Activated T-helper 1 cell treated with anti-CD3 and anti-CD28 coated beads, Interleukin-2, amount 50 U/mL, for 16 hours (primary cell): Measurements from ENCODE around the gene SYNE1.
"Not testable (repeated sequence)": the region's sequence is repeated elsewhere in the genome, so short reads cannot be mapped to it uniquely, and the experiment has no call there.

Experiments
- DNase-seq, 2 donors: peaks; one replicate each; pipeline ENCODE4 v3.0.0-alpha.2; 2020; ENCODE audit warnings: low read depth in 1 of 2, low spot score in 1 of 2

Gene SYNE1

DNA sequence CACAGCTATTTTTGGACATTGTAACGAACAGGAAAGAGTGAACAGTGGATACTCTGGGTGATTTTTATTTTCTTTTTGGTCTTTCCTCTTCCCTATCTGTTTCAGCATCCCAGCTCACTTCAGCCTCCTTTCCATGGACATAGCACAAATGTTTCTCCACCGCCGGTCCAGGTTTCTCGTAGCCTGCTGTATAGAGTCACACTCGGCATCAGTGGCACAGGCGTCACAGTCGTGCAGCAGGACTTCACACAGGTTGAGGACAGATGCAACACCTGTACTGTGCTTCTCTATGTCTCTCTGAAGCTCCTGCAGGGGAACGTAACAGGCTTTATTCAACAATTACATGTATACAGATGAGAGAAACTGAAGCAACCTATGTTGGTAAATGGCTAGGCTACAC lies 481.4 kb downstream of the SYNE1 start:
- no peak for DNase-seq

DNA sequence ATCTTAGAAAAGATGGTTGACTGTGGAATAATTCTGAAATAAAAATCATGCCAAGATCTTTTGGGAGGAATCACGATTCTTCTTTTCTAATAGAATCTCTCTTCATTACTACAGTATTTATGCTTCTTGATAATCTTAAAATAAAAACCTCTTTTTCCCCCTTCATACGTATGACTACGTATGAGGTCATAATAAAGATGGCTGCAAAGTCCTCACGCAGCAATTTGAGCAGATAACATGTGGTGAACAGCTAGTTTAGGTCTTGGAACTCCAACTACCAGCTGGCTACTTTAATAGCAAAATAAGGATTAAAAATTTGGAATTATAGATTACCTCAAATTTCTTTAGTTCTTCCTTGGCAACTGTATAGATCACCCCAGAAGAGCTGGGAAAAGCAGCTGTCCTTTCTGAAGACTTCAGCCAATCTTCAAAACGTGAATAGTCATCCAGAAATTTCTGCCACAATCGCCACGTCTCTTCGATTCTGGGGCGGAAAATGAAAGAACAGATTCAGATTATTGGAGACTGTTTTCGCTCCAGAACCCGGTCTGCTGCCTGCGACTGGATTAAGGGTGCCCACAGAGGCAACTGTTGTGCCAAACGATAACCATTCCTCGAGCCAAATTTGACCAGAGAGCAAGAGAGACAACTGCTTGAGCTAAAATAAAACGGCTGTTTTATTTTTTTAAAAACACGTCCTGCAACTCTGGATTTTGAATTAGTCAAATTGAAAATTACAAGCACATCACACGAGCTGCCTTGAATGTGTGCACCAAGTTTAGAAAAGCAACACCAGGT lies 482.4 kb downstream of the SYNE1 start:
- DNase-seq = no peak

DNA sequence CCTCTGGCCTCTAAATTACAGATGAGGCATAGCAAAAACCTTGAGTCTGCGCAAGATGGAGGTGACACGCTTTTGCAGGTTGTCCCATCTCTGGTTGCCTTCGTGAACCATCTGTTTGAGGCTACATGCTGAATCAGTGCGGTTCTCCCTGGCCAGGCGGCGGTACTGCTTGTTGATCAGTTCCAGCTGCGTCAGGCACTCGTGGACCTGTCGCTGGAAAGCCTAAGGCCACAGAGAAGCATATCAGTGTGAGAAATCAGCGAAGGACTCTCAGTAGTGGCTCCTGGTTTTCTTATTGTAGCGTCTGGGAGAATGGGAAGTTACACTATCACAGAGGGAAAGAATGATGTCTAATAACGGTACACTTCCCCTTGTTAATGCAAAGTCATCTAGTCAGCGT lies 485.2 kb downstream of the SYNE1 start:
- DNase-seq = no peak

DNA sequence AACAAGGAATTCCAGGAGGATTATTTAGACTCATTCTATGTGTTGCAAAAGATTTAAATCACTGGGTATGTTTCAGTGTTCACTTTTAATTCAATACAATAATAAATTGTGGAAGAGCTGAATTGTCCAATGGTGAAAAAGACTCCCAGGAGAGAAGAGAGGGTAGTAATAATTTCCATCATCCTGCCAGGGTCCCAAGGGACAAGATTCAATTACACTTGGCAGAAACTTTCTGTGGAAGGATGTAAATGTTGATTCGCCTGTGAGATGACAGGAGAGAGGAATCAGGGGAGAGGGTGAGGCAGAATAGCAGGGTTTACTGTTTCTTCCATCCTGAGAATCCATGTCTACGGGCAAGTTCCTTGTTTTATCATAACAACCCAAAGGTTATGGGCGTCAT lies 487.0 kb downstream of the SYNE1 start:
- no peak for DNase-seq

DNA sequence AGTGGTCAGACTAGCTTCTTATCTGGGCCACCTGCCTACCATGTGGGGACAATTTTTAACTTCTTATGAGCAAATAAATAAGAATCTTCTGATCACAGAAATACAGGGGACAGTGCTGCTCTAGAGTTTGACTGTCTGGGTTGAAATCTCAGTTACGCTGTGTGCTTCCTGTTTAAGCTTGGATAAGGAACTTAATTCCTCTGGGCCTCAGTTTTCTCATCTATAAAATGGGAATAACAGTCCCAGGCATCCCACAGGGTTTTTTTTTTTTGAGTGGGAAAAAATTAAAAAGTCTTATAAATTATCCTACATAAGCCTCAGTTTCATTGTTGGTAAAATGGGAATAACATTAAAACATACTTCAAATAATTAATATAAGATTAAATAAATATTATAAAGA lies 488.8 kb downstream of the SYNE1 start:
- DNase-seq = no peak

DNA sequence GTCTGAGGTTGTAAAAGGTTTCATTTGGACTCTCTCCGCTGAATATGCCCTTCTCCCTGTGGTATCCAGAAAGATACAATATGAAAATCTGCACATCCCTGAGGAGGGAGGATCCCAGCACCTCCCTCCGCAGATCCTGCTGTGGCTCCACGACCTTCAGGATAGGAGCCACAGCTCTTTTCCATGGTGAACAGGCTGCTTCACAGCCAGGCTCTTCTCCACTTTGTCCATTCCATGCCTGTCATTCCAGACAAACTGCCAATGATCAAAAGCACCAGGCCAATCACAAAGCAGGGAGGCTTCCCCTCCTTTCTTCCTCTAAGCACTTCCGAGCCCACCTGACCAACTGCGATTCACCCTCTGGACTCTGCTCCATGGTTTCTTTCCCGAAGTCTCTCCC lies 489.9 kb downstream of the SYNE1 start:
- DNase-seq = no peak

DNA sequence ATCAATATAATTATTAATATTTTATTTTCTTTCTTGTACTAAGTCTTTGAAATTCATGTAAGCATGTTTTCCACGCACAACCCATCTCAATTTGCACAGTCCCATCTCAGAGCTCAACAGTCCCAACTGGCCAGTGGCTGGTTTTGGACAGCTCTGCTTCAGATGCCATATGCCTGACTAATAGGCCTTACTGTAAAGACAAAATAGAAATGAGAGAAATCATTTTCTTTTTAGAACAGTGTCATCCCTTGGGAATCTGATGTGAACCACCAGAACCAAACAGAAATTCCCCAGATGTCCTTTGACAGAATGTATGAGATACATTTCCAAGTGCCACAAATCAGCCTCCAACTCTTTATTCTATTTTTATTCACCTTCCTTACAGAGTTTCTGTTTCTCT lies 490.8 kb downstream of the SYNE1 start:
- DNase-seq = no peak

DNA sequence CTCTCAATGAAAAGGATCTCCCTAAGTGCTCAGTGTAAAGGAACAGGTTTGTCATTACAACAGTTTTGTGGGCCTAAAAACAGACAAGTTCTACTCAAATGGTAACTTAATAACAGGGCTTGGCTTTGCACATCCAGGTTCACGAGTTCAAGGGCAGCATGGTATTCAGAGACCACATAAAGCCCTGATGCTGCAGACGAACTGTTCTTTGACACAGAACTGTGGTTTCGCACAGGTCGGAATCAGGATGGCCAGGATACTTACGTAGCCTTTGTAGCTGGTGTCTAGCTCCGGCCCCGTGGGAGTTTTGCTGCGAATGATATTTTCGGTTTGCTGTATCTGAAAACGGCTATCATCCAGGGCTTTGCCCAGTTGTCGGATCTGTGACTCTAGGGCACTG lies 493.8 kb downstream of the SYNE1 start:
- no peak for DNase-seq

DNA sequence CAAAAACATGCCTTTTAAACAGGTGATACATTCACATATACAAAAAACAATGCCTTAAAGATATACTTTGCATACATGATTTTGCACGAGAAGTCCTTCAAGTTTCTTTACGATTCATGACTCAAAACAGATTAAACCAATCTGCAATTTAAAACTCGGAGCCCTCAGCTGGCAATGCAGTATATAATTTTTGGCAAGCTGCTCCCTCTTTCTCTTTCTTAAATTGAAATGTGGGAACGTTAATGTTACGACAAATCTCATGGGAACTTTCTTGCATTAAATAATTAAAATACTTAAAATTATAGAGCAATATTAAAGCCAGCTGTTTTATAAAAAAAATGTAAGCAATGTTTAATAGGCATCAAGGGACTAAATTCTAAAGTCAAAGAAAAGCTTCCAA lies 495.1 kb downstream of the SYNE1 start:
- no peak for DNase-seq

DNA sequence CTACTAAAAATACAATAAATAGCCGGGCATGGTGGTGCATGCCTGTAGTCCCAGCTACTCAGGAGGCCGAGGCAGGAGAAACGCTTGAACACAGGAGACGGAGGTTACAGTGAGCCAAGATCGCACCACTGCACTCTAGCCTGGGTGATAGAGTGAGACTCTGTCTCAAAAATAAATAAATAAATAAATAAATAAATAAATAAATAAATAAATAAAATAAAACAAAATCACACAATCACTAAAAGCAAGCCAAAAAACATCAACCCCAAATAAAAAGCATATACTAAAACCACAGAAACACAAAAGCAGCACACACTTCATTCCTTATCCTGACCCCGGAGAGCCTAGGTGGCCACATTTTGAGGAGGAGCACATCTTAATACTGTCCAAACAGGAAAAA lies 498.8 kb downstream of the SYNE1 start:
- DNase-seq = not testable (repeated sequence)

DNA sequence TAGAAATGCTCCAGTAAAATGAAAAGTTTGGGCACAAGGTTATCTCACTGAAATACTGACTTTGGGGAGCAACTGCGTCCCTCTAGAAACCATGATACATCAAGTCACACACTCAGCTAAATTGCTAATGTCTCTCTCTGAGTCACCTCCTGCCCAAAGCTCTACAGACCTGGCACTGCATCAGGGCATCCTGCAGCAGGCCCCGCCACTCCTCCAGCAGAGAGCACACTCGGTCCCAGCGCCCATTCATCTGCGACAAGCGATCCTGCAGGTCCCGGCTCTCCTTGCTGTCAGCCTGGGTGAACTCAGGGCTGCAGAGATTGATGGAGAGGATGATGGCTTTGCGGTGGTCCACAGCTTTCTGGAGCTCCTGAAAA lies 500.7 kb downstream of the SYNE1 start:
- no peak for DNase-seq

DNA sequence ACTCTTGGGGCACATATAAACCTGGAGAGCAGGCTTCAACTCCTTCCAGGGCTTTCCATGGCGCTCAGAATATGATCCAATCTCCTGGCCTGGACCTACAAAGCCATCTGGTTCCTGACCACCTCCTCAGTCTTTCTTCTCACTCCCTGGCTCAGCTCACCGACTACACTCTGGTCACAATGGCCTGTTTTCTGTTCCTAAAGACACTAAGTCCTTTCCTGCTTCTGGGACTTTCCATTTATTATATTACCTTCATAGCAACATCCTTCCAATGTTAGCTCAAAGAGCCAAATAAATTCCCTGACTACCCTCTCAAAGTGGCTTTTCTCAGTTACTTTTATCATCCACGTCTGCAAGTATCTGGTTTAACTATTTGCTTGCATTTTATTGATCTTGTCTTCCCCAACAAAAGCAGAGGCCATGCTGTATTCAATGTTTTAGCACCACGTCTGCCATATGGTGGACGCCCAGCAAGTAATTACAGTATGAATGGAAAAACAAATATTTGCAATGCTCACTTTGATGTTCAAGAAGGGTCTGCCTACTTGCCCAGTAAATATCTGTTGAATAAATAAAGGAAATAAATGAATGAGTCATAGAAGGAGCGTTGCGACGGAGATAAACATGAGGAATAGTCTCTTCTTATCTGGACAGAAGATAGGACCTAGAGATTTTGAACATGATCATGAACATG lies 501.3 kb downstream of the SYNE1 start:
- no peak for DNase-seq

DNA sequence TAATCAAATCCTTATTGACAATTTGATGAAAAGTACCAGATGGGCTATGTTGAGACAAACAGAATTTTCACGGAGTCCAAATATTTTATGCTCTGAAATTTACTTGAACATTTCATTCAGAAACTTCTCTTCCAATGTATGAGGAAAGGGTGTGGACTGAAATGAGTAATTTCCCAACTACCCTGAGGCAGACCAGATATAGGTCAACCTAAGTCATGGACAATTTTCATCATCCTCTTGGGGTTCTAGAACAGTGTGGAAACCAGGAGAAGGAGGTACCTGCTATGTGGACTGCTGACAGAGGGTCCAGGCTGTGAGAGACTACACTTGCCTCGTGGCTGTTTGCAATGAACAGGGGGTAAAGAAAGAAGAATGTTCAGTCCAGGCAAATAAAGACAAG lies 506.7 kb downstream of the SYNE1 start:
- no peak for DNase-seq

DNA sequence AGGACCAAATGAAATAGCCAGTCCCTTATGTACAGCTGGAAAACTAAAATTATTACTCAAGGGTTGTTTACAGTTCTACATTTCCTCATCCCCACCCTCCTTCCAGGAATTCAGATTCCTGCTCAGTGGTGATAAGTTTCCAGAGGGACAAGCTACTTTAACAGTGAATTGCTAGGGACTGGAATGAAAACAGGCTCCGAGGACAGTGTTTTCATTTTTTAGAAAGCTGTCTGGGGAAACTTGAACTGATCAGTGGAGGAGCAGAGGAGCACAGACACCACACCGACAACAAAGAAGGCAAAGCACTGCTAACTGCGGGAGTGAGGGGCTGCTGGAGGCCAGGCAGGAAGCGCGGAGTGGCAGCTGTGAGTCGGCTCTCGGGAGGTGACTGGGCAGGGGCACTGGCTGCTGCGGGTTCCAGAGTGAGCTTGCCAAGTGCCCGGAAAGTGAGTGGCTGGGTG lies 507.4 kb downstream of the SYNE1 start:
- DNase-seq = no peak

DNA sequence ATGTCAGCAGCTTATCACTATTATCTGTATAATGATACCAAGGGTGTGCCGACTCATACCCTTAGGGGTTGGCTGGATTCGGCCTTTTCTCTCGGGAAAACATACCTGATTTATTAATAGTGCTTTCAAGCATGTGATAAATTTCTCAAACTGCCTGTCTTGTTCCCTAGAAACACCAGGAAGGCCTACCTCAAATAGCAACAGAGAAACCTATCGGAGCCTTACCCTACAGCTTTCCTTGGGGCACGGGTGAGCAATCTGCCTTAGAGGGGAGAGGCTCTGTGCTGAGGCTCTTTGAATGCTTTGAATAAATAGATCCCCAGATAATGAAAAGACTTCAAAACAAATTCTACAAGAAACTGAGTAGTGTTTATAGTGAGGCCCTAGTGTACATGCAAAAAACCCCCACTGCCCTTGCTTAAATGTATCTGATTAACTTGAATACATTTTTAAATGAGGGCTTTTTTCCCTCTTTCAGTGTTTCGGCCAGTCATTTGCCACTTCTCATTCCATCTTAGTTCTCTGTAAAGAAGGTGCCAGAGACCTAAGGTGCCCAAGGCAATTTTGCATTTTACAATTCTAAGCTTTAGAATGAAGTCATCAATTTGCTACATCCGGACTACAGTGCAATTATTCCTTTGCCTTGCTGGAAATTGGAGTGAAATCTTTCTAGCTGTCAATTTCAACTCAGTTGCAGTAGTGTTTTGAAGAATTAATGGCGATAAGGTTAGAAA lies 509.6 kb downstream of the SYNE1 start:
- DNase-seq = no peak

DNA sequence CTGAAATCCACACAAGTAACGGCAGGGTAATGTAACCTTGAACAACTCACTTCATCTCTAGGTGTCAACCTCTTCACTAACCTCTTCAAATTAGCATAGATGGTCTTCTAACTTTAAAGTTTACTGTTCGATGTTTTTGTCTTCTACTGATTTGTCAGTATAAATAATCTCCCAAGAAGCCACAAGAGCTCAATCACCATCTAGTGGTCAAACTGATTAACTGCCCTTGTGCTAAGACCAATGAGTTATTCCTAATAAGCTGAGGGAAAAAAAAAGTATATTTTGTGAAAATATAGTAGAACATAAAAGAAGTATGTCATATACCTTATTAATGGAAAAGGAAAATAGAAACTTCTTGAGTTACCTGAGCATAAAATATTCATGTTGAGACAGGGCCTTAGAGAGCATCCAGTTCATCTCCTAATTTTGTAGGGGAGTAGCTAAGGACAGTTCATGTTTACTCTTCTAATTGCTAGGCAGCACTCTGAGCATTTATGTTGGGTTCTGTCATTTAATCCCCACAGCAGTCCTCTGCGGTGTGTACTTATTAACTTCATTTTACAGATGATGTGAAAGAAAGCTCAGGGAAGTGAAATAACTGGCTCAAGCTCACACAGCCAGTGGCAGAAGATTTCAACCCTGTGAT lies 512.6 kb downstream of the SYNE1 start:
- no peak for DNase-seq

DNA sequence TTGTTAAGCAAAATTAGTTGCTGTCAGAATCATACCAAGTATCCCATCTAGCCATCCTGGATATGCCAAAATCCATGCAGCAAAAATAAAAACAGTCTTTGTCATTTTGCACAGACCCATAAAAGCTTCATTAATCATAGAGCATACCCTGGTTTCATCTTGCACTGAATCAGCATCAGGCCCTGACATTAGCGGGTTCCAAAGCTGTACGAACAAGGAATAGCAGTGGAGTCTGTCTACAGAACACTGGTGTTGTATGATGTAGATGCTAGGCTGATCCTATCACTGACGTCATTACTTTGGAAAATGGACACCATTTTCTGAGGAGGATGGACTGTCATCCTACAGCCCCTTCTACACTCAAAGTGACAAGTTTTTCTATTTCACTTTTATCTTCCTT lies 514.1 kb downstream of the SYNE1 start:
- no peak for DNase-seq

DNA sequence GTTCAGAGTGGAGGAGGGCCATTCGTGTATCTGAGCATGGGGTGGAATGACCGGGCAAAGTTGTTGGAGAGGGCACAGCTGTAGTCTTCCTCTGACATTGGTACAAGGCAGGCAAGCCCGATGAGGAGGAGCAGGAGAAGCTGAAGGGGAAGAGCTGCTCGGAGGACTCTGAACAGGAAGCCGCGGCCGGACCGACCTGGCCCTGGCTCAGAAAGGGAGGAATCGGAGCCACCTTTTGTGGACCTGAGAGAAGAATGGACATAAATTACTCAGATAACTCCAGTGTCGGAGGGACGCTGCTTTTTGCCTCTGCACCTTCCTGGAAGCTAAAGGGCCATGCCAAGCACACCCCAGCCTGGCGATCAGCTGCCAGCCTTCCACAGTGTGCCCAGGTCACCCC lies 514.7 kb downstream of the SYNE1 start:
- no peak for DNase-seq

DNA sequence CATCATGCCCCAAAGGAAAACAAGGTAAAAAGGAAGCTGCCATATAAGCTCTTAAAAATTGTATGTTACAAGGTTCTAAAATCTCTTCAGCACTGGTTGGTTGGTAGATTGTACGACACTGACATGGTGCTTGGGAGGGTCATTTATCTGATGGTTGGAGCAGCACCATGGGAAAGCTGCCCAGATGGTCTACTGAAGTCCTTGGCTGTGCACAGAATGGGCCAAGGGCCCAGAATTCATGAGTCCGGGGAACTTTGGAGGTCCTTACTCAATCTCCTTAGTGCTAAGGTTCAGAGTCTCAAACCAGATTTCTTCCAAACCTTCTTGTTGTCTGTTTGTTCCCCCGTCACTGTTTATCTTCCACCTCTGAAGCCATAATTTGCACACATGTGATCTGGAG lies 515.3 kb downstream of the SYNE1 start:
- DNase-seq = no peak

DNA sequence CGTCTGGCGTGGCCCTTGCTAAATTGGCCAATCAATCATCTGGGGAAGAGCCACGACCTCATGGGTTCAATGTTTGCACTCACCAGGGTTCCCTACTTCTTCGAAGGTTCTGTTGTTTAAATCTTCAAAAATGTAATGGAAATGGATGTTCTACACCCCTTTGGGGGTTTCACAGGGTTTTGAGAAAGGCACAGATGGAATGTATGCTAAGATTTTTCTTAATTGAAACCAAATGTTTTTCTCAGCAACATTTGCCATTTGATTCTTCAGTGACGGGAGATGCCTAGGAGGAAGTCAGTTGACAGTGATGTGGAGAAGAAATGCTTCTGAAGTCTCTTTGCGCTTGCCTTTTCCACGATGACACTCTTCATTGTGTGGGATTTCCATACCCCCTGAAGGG lies 517.3 kb downstream of the SYNE1 start:
- no peak for DNase-seq

DNA sequence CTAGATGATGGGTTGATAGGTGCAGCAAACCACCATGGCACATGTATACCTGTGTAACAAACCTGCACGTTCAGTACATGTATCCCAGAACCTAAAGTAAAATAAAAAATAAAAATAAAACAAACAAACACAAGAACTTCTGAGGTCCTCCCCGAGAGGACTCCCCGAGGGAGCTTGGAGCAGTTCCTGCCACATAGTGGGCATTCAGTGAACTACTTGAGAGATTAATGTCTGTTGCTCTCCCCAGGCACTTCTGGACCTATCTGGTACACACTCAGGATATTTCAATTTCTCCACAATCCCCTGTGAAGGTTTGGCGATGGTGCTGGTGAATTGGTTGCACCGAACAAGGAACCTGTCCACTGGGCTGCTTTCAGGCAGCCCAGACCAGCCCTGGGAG lies 518.5 kb downstream of the SYNE1 start:
- DNase-seq = no peak

DNA sequence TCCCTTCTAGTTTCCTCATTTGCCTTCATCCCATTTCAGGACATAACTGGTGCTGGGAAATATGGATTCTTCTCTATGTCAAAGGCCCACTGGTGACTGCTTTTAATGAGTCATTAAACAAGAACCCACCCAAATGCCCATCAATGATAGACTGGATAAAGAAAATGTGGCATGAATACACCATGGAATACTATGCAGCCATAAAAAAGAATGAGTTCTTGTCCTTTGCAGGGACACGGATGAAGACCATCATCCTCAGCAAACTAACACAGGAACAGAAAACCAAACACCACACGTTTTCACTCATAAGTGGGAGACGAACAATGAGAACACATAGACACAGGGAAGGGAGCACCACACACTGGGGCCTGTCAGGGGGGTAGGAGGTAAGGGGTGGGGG lies 518.9 kb downstream of the SYNE1 start:
- DNase-seq = no peak
